Activated naive CD8-positive, alpha-beta T cell (primary cell): Measurements from ENCODE around the gene SHH.
"Not testable (repeated sequence)": the region's sequence is repeated elsewhere in the genome, so short reads cannot be mapped to it uniquely, and the experiment has no call there.

Experiments used
- H3K27ac Mint-ChIP-seq: one replicate; pipeline ENCODE4 v1.8.0; 2021; ENCODE audit warnings: mixed read lengths
- H3K27me3 Mint-ChIP-seq: one replicate; pipeline ENCODE4 v1.8.0; 2021; ENCODE audit warnings: mixed read lengths
- H3K36me3 Mint-ChIP-seq: one replicate; pipeline ENCODE4 v1.8.0; 2021; ENCODE audit warnings: mixed read lengths
- H3K4me1 Mint-ChIP-seq: one replicate; pipeline ENCODE4 v1.8.0; 2021; ENCODE audit warnings: low read depth, mixed read lengths
- H3K4me3 Mint-ChIP-seq: one replicate; pipeline ENCODE4 v1.8.0; 2021; ENCODE audit warnings: mild to moderate bottlenecking, mixed read lengths
- H3K9me3 Mint-ChIP-seq: one replicate; pipeline ENCODE4 v1.8.0; 2021; ENCODE audit warnings: low read depth, mixed read lengths

The SHH gene

GRCh38 chr7:155817515-155817914 lies 5.3 kb upstream of the SHH start:
- H3K27ac Mint-ChIP-seq, H3K4me3 Mint-ChIP-seq, H3K4me1 Mint-ChIP-seq, H3K36me3 Mint-ChIP-seq, H3K9me3 Mint-ChIP-seq: not testable (repeated sequence)
- peaks cover 15% of the 10 kb centered on the region for H3K27me3 Mint-ChIP-seq

GRCh38 chr7:155816996-155817395 lies 4.7 kb upstream of the SHH start:
- Mint-ChIP-seq H3K27me3 (peaks cover 16% of the 10 kb centered on the region), H3K27ac (no peak overlapping the region), H3K4me3 (no peak overlapping the region), H3K36me3 (no peaks in the 10 kb centered on the region), H3K4me1 (peaks cover 7% of the 10 kb centered on the region), H3K9me3 (no peaks in the 10 kb centered on the region)

GRCh38 chr7:155816192-155816508 lies 3.9 kb upstream of the SHH start:
- Mint-ChIP-seq H3K4me1 (peaks cover 14% of the 10 kb centered on the region), H3K27me3 (peaks cover 24% of the 10 kb centered on the region), H3K9me3 (no peaks in the 10 kb centered on the region), H3K4me3 (no peak overlapping the region), H3K36me3 (no peaks in the 10 kb centered on the region), H3K27ac (no peak overlapping the region)

- Mint-ChIP-seq H3K4me3 (no peak overlapping the region), H3K4me1 (peaks cover 20% of the 10 kb centered on the region), H3K36me3 (no peaks in the 10 kb centered on the region), H3K9me3 (no peaks in the 10 kb centered on the region), H3K27ac (no peak overlapping the region), H3K27me3 (peaks cover 29% of the 10 kb centered on the region)
Observed at GRCh38 chr7:155815332-155816191, 3.3 kb upstream of the SHH start.

- peaks cover 30% of the 10 kb centered on the region for H3K27me3 Mint-ChIP-seq
- no peaks in the 10 kb centered on the region for H3K9me3 Mint-ChIP-seq
- H3K4me1 Mint-ChIP-seq, result peaks cover 20% of the 10 kb centered on the region
- no peak overlapping the region for H3K4me3 Mint-ChIP-seq
- no peaks in the 10 kb centered on the region for H3K36me3 Mint-ChIP-seq
- H3K27ac Mint-ChIP-seq, result no peak overlapping the region
Observed at GRCh38 chr7:155814316-155815276, 2.3 kb upstream of the SHH start.

- H3K36me3 Mint-ChIP-seq, result no peaks in the 10 kb centered on the region
- no peak overlapping the region for H3K27ac Mint-ChIP-seq
- peaks cover 23% of the 10 kb centered on the region for H3K4me1 Mint-ChIP-seq
- H3K27me3 Mint-ChIP-seq, result peaks cover 34% of the 10 kb centered on the region
- H3K4me3 Mint-ChIP-seq, result no peak overlapping the region
- no peaks in the 10 kb centered on the region for H3K9me3 Mint-ChIP-seq
Observed at GRCh38 chr7:155813546-155814315, 1.5 kb upstream of the SHH start.

- Mint-ChIP-seq H3K36me3 (no peaks in the 10 kb centered on the region), H3K4me1 (peaks cover 23% of the 10 kb centered on the region), H3K27me3 (peaks cover 34% of the 10 kb centered on the region), H3K4me3 (no peak overlapping the region), H3K9me3 (no peaks in the 10 kb centered on the region), H3K27ac (no peak overlapping the region)
Observed at GRCh38 chr7:155813125-155813524, 862 bp upstream of the SHH start.

GRCh38 chr7:155811560-155811894 lies 736 bp downstream of the SHH start:
- peaks cover 43% of the 10 kb centered on the region for H3K27me3 Mint-ChIP-seq
- no peaks in the 10 kb centered on the region for H3K36me3 Mint-ChIP-seq
- no peak overlapping the region for H3K27ac Mint-ChIP-seq
- no peaks in the 10 kb centered on the region for H3K9me3 Mint-ChIP-seq
- H3K4me1 Mint-ChIP-seq, result peaks cover 33% of the 10 kb centered on the region
- peak overlapping the region; percentile 73 for H3K4me3 Mint-ChIP-seq

GRCh38 chr7:155810770-155811559 lies 1.3 kb downstream of the SHH start:
- H3K27me3 Mint-ChIP-seq, result peaks cover 43% of the 10 kb centered on the region
- no peak overlapping the region for H3K27ac Mint-ChIP-seq
- peaks cover 35% of the 10 kb centered on the region for H3K4me1 Mint-ChIP-seq
- H3K36me3 Mint-ChIP-seq, result no peaks in the 10 kb centered on the region
- H3K4me3 Mint-ChIP-seq, result peak overlapping the region; percentile 3
- H3K9me3 Mint-ChIP-seq, result no peaks in the 10 kb centered on the region

GRCh38 chr7:155809947-155810769 lies 2.1 kb downstream of the SHH start:
- H3K4me3 Mint-ChIP-seq, result no peak overlapping the region

GRCh38 chr7:155809332-155809946 lies 2.8 kb downstream of the SHH start:
- no peak overlapping the region for H3K27ac Mint-ChIP-seq
- peaks cover 41% of the 10 kb centered on the region for H3K27me3 Mint-ChIP-seq
- H3K4me3 Mint-ChIP-seq, result no peak overlapping the region
- peaks cover 32% of the 10 kb centered on the region for H3K4me1 Mint-ChIP-seq
- H3K36me3 Mint-ChIP-seq, result no peaks in the 10 kb centered on the region
- H3K9me3 Mint-ChIP-seq, result no peaks in the 10 kb centered on the region

More at GRCh38 chr7:155809947-155810769, 2.1 kb downstream of the SHH start:
- Mint-ChIP-seq H3K27ac (no peak overlapping the region), H3K27me3 (peaks cover 41% of the 10 kb centered on the region), H3K9me3 (no peaks in the 10 kb centered on the region), H3K36me3 (no peaks in the 10 kb centered on the region), H3K4me1 (peaks cover 32% of the 10 kb centered on the region)

GRCh38 chr7:155808549-155809331 lies 3.5 kb downstream of the SHH start:
- peaks cover 32% of the 10 kb centered on the region for H3K4me1 Mint-ChIP-seq
- H3K9me3 Mint-ChIP-seq, result no peaks in the 10 kb centered on the region
- H3K36me3 Mint-ChIP-seq, result no peaks in the 10 kb centered on the region
- H3K4me3 Mint-ChIP-seq, result no peak overlapping the region
- no peak overlapping the region for H3K27ac Mint-ChIP-seq
- H3K27me3 Mint-ChIP-seq, result peaks cover 39% of the 10 kb centered on the region
